HG02759 (cell line): ENCODE measurements around the gene DGKZ.

ENCODE experiments used
- ATAC-seq: cut with Tn5 transposase; IDR thresholded peaks from one replicate; pipeline ENCODE4 v1.9.1; 2021; ENCODE audit warnings: mild to moderate bottlenecking, moderate library complexity; ENCODE audit not compliant: unreplicated experiment

Gene DGKZ

DNA sequence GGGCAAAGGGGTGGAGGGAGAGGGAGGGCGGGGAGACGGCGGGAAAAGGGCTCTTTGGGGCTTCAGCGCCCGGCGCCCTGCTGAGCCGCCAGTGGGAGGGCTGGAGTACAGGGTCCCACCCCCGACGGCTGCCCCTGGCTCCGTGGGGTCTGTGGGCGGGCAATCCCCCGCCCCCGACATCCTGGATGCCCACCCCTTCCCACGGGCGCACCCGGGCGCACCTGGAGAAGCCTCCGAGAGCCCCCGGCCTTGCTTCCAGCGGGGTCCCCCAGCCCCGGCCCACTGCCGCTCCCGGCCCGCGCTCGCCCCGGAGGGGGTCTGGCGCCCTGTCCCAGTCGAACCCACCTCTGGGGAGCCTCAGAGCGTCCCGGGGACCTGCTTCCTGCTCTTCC is 43.9 kb downstream of the DGKZ start:
- ATAC-seq, result no peak

DNA sequence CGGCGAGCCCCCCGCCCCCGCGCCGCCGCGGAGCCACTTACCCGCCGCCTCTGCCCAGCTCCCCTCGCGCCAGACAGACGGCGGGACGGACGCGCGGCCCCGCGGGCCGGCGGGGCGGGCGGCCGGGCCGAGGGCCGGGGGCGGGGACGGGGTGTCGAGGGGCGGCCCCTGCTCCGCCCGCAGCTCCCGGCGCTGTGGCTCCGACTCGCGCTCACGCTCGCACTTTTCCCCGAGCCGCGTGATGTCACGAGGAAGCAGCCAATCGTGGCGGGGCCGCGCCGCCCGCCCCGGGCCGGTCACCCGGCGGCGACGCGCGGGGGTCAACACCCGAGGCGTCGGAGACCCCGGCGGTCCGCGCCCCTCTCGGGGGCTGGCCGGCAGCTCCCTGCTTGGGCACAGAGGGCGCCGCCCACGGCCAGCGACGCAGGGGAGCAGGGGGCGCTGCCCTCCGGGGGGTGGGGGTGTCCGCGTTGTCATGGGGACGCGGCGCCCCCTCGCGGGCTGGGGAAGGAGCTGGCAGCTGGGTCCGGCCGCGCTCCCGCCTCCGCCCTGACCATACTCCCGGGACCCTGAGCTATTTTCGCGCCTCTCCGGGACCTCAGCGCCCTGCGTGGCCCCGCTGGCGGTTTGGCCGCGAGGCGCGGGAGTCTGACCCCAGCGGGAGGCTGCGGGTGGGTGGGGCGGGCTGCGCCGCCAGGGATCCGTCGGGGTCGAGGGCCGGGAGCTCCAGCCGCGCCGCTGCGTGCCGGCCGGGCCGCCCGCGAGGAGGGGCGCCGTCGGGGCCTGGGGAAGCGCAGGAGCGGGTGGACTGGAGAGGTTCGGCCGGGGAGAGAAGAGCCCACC is 44.5 kb downstream of the DGKZ start, which contains the start of gene CHRM4:
CHRM4 (minus strand) TSS at position 199 of the 843 bp plus-strand sequence. CDS start 5,219 bp downstream, outside the sequence.
- peak; percentile 30 for ATAC-seq

DNA sequence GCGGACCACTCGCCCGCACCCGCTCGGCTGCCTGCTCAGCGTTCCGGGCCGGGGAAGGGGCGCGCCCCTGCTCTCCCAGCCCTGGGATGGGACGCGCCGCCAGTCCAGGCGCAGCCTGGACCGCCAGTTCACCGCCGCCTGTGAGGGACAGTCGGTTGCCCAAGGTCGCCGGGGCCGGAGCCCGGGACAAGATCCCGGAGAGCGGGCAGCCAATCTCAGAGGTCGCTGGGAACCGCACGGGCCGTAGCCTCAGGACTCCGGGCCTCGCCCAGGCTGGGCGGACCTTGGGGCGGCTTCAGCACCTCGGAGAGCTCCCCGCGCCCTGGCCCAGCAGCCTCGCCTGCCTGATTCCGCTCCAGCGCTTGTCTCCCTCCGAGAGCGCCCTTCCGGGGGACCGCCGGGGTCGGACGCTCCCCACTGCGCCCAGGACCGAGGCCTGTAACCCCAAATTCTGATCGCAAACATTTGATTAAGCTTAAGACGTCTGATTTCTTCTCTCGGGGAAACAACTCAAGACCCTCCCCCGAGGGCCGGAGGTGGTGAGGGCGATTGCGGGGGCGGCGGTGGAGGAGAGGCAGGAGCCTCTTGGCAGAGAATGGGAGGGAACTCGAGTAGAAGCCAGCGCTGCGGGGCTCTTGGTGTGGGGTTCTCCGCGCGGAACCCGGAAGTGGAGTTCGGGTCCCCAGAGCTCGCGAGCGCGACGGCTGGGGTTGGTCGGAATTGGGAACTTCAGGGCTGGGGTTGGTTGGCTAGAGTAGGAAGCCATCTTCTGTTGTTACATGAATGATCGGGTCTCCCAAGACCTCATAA is 45.4 kb downstream of the DGKZ start:
- peak; percentile 73 for ATAC-seq

DNA sequence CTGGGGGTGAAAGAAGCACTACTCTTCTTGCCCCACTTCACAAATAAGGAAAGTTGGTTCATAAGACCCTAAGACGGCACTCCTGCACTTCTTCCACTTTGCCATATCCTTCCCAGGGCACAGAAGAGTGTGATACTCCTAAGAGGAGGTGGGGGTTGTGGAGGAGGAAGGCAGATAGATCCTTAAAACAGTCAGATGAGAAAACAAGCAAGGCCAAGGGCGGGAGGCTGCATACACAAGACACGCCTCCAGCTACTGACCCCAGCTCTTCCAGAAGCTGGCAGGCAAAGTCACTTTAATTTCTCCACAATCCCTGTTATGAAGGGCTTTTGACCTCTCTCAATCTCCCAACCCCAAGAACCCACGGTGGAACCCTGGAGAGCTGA is 46.0 kb downstream of the DGKZ start:
- ATAC-seq, result no peak

DNA sequence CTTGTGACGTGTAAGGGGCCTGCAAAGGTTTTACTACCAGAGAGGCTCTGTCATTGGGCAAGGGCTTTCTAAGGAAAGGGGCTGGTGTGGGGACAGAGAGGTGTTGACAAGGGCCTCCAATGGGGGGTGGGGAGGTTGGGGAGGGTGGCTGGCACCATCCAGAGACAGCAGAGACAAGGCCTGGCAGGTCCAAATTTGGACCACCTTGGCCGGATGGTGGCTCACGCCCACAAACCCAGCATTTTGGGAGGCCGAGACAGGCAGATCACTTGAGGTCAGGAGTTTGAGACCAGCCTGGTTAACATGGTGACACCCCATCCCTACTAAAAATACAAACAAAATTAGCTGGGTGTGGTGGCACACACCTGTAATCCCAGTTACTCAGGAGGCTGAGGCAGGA is 46.5 kb downstream of the DGKZ start:
- no peak for ATAC-seq

DNA sequence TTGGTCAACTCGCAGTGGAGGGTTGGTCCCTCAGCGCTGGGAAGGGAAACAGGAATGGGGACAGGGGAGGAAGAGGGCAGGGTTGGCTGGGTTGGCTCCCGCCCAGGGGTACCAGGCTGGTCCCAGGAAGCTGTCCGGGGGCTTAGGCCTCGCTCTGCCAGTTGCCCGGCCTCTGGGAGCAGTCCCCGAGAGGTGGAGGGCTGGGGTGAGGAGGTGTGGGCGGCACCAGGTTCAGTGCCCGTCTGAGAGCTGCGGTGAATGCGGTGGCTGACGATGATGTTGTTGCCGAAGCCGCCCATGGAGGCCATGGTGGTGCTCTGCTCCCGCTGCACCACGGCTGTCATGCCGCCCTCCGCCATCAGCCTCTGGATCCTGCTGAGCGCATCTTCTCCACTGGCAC is 50.3 kb downstream of the DGKZ start:
- no peak for ATAC-seq

DNA sequence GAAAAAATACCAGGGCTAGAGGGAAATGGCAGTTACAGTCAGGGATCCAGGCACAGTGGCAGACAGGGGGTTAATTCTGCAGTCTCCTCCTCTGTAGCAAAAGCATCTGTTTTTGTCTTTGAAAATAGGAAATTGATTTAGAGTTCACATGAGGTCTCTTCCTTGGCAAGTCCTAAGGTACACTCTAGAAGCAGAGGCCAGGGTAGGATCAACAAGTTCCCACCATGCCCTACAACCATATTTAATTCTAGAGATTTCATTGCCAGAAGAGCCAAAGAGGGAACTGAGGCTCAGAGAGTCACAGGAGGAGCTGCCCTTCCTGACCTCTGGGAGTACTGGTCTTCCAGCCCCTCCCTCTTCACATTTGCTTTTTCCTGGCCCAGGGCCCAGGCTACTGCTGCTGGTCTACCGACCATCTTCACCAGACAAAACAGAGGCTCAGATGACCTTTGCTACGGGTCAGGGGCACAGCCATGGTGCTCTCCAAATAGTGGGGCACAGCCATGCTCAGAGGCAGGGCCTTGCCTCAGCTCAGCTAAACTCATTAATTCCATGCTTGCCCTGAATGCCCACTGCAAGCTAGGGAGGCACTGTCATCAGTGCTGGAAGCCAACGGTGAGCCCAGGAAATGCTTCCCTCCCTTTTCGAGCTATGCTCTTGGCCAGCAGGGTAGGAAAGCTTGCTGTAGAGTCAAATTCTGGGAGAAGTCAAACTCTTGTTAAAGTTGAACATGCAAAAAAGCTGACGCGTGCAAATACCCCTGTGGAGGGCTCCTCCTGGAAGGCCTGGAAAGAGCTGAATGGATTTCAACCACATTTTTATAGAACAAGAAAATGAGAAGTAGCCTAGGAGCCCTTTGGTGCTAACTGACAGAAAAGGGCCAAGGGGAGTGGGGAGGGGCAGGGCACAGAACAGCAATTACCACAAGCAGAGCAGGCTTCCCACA is 56.0 kb downstream of the DGKZ start:
- no peak for ATAC-seq

DNA sequence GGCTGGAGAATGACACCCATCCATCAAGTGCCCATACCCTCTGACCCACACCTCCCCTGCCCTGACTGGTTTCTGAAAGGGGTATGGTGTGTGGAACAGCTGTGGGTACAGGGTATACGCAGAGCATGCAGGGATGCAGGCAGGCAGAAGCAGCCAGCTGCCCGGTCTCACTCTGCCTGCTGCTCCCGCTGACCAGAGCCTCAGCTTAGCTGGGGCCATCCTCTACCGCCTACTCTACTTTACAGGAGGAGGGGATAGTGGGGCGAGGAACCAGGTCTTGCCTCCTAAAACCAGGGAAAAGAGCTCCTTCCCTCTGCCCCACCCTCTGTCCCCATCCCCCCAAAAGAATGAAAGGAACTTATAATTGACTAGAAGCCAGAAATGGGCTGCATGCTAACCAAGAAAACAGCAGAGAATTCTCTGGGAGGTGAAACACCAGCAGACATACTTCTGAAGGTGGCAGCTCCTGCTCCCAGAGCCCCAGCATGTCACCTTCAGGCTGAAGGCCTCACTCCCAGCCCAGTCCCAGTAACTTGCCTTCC is 57.3 kb downstream of the DGKZ start:
- no peak for ATAC-seq

DNA sequence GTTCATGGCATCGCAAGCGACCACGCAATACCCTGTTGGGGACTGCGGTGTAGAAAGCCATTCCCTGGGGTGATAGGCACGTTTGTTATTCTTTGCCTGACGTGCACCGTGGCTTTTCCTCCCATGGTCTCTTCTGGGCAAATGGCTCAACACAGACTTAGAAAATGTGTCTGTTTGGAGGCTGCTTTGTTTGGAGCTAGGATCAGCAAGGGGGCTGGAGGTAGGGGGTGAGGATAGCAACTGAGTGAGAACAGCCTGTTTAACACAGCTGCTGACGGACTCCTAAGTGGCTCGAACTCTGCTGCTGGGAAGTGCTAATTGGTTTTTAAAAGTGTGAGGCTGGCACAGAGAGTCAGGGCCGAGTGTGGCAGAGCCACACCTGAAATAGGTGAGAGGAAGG is 60.4 kb downstream of the DGKZ start:
- no peak for ATAC-seq

DNA sequence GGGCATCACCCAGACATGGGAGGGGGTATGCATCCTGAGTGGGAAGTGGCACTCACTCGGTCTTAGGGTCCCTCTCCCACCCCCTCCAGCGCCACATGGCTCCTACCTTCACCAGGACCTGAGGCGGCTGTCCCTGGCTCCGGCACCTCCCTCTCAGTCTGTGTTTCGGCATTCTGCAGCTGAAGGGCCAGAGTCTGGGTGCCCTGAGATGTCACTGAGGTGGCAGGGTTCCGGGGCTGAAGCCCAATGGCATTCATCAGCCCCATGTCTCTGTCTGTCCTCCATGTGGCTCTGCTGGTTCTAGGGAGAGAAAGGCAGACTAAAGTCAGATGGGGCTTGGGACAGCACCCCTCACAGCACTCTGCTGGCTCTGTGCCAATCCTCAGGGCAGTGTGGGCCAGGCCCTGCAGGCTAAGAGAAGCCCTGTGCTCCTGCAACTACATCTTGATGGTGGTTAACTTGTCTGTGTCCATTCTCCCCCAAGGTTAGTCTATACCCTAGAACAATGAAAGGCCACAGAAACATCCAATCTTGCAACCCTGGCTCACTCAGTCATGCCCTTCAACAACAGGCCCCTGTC is 61.2 kb downstream of the DGKZ start:
- ATAC-seq, result no peak

DNA sequence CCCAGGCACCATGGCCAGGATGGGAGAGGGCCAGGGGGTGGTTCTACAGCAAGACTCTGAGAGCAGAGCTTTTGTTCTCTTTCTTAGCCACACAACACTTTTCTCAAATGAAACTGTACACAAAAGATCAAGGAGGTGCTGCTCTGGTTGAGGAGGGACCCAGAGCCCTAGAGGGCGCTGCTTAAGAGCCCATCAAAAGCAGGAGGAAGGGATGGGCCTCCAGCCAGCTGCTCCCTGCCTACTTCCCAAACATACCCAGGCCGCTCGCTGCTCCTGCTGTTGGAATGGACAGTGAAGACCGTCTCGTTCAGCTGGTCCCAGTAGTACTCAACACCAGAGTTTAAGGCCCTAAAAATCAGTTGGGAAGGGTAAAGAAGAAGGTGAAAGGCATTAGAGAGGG is 62.8 kb downstream of the DGKZ start:
- no peak for ATAC-seq

DNA sequence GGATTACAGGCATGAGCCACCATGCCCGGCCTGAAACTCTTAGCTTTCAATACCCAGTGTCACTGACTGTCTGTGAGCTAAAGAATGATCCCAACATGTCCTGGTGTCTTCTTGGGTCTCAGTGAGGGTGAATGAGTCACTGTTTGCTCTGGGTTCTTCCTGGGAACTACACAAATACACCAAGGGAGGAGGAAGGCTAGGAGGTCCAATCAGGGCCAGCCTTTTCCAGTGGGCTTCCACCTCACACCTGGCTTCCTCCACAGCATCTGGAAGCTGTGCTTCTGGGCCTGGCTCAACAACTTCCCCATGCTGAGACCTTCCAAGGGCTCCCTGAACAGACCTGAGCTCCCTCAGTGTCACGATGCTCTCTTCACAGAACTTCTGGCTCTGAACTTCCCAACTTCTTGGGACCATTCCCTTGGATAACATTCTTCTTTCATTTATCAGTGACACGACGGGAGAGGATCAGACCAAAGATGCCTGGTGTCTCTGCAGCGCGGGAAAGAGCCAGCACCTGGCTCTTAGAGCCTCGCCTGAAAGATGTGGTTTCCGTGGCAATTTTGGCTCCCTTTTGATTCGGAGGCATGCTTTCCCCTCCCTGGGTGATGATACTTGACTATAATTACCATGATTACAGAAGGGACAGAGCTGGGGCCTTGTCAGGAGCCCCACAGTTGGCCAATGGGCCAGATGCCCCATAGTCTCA is 66.7 kb downstream of the DGKZ start:
- no peak for ATAC-seq

DNA sequence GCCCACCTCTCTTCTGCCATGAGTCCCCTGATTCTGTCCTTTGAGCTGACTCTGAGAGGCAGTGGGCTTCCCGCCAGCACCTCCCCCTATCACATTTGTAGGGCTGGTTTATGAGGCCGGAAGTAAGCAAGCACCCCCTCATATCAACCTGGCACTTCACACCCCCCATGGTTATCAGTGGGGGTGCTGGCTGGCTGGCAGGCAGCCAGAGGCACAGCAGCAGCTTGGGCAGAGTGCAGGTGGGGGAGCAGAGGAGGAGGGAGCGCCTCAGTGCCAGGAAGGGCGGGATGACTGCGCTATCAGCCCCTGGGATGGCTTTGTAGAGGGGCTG is 67.2 kb downstream of the DGKZ start:
- ATAC-seq, result no peak

DNA sequence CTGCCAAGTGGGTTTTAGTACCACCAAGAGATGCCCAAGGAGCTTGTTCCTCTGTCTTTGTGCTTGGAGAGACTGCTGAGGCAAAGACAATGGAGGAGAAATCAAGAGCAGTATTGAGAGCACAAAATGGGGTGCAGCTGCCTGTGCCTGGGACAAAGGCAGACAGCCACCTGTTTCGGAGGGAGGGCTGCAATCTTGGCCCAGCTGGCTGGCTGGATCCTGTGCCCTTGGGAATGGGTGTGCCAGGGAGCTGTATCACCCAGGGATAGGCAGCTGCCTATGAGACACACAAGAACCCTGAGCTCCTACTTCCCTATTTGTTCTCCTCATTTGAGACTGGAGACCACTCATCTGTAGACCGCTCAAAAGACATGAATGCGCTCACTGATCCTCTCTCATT is 67.6 kb downstream of the DGKZ start:
- ATAC-seq, result no peak

DNA sequence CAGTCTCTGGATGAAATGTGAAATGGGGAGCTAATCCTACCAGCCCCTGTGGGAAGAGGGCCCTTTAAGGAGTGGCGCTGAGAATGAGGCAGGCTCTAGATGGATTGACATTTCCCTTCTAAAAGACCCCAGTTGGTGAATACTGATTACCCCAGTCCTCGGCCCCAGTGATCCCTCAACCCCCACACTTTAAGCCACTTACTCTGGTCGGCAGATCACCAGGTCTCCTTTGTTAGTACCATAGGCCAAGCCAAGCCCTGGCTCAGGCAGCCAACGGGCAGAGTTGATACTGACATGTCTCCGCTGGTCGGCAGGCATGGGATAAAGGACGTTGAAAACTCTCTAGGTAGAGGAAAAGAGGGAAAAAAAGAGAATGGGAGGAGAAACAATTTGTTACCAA is 70.4 kb downstream of the DGKZ start:
- no peak for ATAC-seq

DNA sequence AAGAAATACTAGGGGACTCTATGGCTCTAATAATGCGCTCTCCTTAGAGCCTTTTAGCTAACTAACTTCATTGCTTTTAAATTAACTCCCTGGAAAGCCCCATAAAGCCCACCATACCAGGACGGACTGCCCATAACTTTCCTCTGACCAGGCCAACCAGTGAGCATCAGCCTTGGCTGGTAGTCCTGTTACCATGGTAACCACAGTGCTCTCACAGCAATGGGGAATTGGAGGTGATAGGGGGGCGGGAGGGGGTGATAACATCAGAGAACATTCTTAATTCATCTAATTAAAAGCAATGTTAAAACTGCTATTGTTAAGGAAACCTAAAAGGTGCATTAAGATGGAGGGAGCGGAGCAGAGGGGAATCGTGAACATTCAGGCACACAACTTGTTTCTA is 71.5 kb downstream of the DGKZ start:
- no peak for ATAC-seq

DNA sequence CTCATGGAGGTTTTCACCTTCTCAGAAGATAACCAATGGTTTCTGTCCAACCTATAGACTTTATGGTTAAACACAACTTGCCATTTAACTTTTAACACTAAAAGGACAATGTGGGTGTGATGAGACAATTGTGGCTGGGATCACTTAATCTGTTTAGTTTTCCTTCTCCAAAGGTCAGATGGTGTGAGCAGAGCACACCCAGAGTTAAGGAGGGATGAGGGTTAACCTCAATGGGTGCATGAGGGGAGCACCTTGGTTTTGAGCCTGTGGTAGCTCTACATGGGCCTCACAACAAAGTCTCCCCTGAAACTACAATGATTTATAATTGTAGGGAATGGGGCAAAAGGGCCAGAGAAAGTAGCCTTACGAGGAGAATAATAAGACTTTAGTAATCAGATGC is 73.2 kb downstream of the DGKZ start:
- ATAC-seq, result no peak

DNA sequence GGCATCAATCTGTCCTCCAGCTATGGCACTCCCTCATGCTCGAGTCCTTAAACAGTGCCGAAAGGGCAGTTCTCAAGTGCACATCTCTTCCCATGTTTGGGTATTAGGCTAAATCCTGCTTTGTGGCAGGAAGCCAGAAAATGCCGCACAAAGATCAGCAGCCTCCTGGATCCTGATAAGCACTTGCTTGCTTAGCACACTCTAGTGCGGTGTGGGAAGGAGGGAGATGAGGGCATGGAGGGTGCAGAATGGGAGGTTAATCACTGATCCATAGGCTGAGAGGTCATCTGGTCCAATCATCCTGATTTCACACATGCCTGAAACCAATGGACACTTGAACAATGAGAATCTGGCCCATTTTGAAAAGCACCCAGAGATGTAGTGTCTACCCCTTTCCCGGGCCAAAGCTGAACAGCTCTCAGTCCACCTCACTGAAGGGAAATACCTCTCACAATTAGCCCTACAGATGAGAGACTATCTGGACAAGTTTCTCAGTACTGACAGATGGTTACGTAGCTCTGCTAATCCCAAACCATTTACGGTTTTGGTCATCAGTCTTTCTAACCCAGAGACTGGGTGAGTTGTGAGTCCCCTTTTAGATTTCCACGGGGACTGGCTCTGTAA is 74.1 kb downstream of the DGKZ start:
- no peak for ATAC-seq

DNA sequence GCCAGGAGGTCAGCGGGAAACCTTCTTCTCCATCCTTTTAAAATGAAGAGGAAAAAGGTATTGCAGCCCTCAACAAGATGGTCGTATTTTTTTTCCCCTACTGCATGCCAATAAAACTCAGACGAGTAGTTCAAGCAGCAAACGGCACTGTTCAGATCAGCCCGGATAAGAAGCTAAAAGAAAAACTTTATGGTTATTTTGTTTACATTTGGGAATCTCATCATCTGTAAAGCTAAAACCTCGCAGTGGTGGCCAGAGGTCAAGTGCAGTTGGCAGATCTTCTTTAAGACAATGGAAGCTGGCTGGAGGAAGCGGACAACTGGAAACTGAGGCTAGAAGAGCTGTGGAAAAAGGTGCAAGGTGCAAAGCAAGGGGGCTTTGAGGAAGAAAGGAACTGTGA is 75.3 kb downstream of the DGKZ start:
- no peak for ATAC-seq
